ENCODE results near the gene ANO7. TPM values are rescaled to one million over a fixed set of nuclear protein-coding genes. Genes with fewer than 3 reads are reported as not detected.

The ANO7 gene
- total and polyA plus RNA-seq, 2 of the 13 experiments (the other 11 are each of a cell fraction or from before 2014, with no cell fraction given): 4.1 to 4.9 TPM

DNA sequence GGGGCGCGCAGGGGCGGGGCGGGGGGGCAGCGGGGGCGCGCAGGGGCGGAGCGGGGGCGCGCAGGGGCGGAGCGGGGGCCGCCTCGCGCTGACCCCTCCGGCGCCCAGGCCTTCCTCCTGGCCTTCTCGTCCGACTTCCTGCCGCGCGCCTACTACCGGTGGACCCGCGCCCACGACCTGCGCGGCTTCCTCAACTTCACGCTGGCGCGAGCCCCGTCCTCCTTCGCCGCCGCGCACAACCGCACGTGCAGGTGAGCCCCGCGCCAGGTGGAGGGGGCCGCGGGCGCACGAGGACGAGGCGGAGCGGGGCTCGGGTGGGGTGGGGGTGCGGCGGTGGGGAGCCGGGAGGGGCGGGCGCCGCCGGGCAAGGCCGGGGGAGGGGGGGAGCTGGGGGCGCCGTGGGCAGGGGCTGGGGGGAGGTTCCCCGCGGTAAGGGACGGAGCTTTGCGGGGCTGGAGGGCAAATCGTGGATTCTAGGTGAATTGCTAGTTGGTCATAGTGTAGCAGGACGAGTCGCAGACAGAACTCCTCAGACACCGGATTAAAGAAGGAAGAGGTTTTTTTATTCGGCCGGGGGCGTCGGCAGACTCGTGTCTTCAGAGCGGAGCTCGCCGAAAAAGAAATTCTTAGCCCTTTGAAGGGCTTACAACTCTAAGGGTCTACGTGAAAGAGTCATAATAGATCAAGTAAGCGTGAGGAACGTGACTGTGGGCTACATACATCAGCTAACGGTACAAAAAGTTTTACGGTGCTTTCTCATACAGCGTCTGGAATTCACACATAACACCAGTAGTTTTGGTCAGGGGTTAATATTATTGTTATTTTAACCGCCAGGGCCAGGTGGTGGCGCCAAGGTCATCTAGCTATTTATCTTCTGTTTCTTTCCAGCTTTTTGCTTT is 29.9 kb downstream of the ANO7 start (continued):
- TF ChIP-seq, protein P1, sequence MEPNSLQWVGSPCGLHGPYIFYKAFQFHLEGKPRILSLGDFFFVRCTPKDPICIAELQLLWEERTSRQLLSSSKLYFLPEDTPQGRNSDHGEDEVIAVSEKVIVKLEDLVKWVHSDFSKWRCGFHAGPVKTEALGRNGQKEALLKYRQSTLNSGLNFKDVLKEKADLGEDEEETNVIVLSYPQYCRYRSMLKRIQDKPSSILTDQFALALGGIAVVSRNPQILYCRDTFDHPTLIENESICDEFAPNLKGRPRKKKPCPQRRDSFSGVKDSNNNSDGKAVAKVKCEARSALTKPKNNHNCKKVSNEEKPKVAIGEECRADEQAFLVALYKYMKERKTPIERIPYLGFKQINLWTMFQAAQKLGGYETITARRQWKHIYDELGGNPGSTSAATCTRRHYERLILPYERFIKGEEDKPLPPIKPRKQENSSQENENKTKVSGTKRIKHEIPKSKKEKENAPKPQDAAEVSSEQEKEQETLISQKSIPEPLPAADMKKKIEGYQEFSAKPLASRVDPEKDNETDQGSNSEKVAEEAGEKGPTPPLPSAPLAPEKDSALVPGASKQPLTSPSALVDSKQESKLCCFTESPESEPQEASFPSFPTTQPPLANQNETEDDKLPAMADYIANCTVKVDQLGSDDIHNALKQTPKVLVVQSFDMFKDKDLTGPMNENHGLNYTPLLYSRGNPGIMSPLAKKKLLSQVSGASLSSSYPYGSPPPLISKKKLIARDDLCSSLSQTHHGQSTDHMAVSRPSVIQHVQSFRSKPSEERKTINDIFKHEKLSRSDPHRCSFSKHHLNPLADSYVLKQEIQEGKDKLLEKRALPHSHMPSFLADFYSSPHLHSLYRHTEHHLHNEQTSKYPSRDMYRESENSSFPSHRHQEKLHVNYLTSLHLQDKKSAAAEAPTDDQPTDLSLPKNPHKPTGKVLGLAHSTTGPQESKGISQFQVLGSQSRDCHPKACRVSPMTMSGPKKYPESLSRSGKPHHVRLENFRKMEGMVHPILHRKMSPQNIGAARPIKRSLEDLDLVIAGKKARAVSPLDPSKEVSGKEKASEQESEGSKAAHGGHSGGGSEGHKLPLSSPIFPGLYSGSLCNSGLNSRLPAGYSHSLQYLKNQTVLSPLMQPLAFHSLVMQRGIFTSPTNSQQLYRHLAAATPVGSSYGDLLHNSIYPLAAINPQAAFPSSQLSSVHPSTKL (CRISPR knock-in tag; IDR thresholded peaks at IDR 0.05): peak; percentile 23; the same call in 1 of the 2 replicates
- no peak for TF ChIP-seq RCOR2 (CRISPR knock-in tag; IDR thresholded peaks at IDR 0.05)
- TF ChIP-seq, protein P2, sequence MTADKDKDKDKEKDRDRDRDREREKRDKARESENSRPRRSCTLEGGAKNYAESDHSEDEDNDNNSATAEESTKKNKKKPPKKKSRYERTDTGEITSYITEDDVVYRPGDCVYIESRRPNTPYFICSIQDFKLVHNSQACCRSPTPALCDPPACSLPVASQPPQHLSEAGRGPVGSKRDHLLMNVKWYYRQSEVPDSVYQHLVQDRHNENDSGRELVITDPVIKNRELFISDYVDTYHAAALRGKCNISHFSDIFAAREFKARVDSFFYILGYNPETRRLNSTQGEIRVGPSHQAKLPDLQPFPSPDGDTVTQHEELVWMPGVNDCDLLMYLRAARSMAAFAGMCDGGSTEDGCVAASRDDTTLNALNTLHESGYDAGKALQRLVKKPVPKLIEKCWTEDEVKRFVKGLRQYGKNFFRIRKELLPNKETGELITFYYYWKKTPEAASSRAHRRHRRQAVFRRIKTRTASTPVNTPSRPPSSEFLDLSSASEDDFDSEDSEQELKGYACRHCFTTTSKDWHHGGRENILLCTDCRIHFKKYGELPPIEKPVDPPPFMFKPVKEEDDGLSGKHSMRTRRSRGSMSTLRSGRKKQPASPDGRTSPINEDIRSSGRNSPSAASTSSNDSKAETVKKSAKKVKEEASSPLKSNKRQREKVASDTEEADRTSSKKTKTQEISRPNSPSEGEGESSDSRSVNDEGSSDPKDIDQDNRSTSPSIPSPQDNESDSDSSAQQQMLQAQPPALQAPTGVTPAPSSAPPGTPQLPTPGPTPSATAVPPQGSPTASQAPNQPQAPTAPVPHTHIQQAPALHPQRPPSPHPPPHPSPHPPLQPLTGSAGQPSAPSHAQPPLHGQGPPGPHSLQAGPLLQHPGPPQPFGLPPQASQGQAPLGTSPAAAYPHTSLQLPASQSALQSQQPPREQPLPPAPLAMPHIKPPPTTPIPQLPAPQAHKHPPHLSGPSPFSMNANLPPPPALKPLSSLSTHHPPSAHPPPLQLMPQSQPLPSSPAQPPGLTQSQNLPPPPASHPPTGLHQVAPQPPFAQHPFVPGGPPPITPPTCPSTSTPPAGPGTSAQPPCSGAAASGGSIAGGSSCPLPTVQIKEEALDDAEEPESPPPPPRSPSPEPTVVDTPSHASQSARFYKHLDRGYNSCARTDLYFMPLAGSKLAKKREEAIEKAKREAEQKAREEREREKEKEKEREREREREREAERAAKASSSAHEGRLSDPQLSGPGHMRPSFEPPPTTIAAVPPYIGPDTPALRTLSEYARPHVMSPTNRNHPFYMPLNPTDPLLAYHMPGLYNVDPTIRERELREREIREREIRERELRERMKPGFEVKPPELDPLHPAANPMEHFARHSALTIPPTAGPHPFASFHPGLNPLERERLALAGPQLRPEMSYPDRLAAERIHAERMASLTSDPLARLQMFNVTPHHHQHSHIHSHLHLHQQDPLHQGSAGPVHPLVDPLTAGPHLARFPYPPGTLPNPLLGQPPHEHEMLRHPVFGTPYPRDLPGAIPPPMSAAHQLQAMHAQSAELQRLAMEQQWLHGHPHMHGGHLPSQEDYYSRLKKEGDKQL (CRISPR knock-in tag; IDR thresholded peaks at IDR 0.05; ENCODE audit: low read depth): no peak
- TF ChIP-seq ZFP37 (CRISPR knock-in tag; IDR thresholded peaks at IDR 0.05; ENCODE audit: borderline replicate concordance): 0 out of 2 replicates have a peak, but pooled peaks have one; percentile 35
- 0 out of 2 replicates have a peak, but pooled peaks have one; percentile 63 for TF ChIP-seq DNMT1 (CRISPR knock-in tag; IDR thresholded peaks at IDR 0.05)
- TF ChIP-seq ZC3H4 (CRISPR knock-in tag; IDR thresholded peaks at IDR 0.05; ENCODE audit: borderline replicate concordance): no peak
- TF ChIP-seq MIER2 (CRISPR knock-in tag; IDR thresholded peaks at IDR 0.05): no peak
- TF ChIP-seq, protein P3, sequence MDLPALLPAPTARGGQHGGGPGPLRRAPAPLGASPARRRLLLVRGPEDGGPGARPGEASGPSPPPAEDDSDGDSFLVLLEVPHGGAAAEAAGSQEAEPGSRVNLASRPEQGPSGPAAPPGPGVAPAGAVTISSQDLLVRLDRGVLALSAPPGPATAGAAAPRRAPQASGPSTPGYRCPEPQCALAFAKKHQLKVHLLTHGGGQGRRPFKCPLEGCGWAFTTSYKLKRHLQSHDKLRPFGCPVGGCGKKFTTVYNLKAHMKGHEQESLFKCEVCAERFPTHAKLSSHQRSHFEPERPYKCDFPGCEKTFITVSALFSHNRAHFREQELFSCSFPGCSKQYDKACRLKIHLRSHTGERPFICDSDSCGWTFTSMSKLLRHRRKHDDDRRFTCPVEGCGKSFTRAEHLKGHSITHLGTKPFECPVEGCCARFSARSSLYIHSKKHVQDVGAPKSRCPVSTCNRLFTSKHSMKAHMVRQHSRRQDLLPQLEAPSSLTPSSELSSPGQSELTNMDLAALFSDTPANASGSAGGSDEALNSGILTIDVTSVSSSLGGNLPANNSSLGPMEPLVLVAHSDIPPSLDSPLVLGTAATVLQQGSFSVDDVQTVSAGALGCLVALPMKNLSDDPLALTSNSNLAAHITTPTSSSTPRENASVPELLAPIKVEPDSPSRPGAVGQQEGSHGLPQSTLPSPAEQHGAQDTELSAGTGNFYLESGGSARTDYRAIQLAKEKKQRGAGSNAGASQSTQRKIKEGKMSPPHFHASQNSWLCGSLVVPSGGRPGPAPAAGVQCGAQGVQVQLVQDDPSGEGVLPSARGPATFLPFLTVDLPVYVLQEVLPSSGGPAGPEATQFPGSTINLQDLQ (CRISPR knock-in tag; IDR thresholded peaks at IDR 0.05): no peak
- TF ChIP-seq ZNF562 (CRISPR knock-in tag; IDR thresholded peaks at IDR 0.05; ENCODE audit: borderline replicate concordance): no peak; the same call in 1 of the 2 replicates
- no peak for TF ChIP-seq FLYWCH1 (CRISPR knock-in tag; IDR thresholded peaks at IDR 0.05)
- TF ChIP-seq ZNF513 (CRISPR knock-in tag; conservative IDR thresholded peaks at IDR 0.05): no peak
- no peak for TF ChIP-seq ZNF737 (CRISPR knock-in tag; IDR thresholded peaks at IDR 0.05; ENCODE audit: borderline replicate concordance)
- TF ChIP-seq ZNF782 (CRISPR knock-in tag; IDR thresholded peaks at IDR 0.05; ENCODE audit: borderline replicate concordance): no peak; the same call in 1 of the 2 replicates
- no peak for TF ChIP-seq SRF (IDR thresholded peaks at IDR 0.05; ENCODE audit: low read depth, low read length)
